NCI-H1105 (cell line): ENCODE results near the gene PLCB4.

ENCODE experiments used
- DNase-seq: peaks from one replicate; lab custom pipeline; 2025; lab: John Stamatoyannopoulos, UW

Gene PLCB4

DNA sequence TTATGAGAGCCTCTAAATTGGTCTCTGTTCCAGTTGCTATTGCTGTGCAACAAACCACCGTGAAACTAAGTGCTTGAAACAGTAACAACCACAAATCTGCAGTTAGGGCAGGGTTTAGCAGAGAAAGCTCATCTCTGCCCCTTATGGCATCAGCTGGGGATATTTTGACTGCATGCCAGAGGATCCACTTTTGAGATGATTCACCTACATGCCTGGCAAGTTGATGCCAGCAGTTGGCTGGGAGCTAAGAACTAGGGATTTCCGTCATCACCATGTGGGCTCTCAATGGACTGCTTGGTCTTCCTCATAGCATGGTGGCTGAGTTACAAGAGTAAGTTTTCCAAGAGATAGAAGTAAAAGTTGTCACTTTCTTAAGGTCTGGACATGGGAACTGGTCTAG is 35.1 kb downstream of the PLCB4 start:
- DNase-seq: no peak

DNA sequence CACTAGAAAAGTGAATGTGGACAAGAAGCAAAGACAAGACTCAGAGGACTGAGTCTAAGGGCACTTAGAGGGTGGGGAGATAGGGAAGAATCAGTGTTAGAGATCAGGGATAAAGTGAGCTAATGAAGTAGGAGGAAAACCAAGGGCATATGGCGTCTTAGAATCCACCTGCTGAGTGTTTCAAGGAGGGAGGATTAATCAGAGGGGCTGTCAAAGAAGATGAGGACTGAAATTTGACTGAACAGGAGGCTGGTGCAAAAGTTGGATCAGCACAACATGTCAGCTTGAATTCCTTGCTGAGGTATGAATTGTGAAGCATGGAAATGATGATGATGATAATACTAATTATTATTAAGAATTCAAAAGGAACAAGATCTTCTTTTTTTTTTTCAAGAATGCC is 39.4 kb downstream of the PLCB4 start:
- no peak for DNase-seq

DNA sequence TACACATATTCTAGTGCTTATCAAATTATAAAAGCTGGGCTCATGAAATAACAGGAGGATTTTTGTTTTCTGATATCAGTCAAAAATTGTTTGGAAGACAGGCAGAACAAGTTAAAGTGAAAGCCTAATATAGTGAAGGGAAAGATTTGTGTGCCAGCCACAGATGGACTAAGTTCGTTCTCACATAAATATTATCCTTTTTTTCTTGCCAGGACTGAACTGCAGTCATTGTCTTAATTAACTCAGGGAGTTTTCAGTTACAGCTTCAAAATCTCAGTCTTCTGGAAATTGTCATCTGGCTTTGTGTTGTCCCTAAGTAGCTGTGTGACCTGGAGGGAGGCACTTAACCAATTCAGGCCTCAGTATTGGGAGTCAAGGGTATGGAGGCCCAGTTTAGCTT is 40.7 kb downstream of the PLCB4 start:
- no peak for DNase-seq

DNA sequence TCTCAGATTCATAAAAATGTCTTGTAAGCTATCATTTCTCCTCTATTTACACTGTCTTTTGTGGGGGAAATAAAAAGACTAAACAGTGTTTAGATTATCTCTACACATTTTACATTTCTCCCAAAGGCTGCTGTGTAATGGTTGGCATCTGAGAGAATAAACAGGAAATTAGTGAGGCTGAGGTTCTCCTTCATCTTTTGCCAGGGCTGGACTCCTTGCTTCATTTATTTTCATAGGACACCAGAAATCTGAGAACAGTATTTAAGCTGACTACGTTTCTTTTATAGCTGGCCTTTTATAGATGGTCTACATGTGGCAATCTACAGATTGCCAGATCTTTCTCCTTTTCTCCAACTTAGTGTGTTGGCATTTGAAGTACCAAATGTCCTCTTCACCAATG is 41.5 kb downstream of the PLCB4 start:
- no peak for DNase-seq

DNA sequence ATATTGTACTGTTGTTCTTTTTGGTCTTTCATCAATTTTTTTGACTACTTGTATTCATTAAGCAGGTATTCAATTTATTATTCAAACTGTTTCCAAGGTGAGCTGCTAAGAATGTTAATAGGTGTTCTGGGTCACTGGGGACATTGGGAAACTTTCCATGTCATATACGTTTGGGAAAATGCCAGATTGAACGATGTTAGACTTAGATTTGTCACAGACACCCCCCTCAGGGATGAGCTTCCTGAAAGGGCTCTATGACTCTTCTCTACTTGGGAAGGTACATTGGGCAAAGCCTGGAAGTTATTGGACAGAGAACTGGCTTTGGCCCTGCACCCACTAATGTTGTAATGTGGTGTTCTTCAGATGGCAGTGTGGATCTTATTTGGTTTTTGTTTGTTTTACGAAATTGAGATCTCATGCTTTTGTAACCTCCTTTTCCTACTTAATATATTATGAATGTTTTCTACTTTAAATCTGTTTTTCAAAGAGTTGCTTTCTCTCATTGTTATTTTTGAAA is 42.1 kb downstream of the PLCB4 start:
- no peak for DNase-seq

DNA sequence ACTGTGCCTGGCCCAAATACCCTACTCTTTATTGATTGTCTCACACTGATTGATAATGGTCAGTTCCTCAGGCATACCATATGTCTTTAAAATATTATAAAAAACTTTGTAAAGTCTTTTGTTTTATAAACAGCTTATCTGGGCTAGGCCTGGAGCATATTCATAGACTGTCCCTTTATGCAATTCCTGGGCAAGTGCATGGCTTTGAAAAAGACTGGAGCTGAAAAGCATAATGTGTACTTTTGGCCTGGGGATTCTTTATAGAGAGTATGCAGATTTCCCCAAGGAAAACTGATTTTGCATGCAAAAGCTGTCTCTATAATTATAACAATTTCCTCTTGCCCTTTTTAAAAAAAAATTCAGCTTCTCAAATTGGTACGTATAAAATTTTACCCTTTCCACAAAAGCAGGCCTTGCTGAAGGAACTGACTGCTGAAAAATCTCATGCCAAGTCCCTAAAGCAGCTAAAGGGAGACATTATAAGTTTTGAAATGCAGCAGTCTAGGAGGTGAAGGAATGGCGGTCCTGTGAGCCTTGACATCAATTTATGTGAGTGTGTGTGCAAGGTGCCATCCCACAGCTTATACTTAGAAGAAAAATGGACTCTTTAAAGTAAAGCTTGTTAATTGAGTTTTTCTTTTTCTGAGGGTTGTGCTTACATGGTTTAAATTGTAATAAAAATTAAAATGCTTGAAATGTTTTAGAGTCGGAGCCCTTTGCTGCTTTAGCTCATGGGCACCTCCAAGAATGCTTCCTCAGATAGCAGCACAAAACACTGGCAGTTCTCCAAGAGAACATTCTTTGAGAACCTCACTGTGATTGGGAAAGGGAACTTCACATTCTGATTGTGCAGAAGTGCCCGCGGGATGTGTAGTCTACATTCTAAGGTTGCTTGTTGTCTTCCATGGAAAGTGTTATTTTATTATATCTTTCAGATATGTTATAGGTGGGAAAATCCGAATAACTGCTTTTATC is 43.9 kb downstream of the PLCB4 start:
- DNase-seq: no peak

DNA sequence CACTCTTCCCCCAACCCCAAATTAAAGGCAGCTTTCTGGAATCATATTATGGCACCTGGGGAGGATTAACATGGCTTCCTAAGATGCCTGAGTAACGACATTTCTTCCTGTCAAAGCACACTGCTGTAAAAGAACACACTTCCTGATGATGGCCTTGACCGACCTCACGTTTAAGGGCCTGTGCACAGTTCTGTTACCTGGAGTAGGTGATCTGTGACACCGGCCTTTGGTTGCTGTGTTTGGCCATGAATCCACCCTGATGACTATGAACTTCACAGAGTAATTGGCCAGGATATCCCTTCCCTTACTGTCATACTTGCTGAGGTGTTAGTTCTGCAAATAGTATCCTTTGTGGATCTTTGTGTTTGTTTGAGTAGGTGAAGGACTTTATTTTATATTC is 45.8 kb downstream of the PLCB4 start:
- DNase-seq: no peak

DNA sequence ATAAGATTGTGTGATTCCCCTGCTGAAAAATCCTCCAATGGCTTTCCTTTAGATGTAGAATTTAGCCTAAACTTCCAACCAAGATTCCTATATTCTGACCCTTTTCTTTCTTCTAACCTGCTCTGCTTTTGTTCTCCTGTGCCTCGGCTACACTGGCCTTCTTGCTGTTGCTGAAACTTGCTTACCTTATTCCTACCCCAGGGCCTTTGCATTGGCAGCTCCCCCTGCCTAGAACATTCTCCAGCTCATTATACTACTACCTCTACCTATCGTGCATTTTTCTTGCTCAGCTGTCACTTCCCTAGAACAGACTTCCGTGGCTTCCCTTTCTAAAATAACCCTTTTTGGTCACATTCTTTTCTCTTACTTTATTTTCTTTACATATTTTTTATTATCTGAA is 48.7 kb downstream of the PLCB4 start:
- DNase-seq: no peak

DNA sequence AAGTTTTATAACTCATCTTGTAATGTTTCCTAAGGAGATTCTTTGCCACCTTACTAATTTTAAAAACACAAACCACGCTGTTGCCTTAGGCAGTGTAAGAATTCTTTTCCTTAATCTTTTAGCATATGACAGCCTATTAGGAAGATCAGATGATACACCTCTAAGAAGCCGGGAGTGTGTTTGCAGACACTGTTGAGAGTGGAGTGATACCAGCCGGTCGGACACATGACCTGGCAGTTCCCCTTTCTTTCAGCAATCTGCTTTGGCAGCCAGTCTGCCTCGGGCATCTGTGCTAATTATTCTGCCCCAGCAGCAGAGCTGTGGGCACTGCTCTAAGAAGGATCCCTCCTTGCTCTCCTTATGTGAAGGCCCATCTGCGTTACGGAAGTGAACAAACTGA is 50.9 kb downstream of the PLCB4 start:
- peak; percentile 62 for DNase-seq

DNA sequence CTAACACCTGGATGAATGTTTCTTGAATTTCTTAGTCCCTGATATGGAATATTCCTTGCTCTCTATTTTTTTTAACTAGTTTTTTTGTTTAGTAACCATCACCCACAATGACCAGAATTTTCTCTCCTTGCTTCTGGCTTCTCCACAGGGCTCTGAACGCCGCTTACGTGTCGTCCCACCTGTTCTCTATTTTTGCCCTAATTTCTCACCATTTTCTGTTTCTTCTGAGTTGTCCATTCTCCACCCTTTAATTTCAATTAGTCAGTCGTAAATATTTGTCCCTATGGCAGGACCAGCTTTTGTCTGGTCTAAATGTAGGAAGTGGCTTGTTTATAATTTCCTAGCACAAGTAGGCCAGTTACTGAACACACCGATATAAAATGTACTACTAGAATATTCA is 52.3 kb downstream of the PLCB4 start:
- DNase-seq: no peak

DNA sequence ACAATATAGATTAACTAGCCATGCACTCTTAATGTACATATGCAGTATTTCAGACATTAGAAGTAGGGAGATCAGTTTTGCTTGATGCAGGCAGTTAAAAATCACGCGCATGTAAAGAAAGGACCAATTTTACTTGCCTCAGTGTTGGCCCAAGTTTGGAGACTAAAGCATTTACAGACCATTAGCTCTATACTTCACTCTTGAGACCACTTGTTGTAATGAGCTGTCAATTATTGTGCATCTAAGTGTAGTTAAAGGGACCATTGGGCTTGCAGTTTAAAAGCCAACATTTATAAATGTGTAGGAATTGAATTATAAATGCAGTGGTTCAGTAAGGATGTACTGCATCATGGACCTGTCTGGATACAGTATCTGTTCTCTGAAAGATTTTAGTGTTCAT is 53.7 kb downstream of the PLCB4 start:
- peak; percentile 42 for DNase-seq

DNA sequence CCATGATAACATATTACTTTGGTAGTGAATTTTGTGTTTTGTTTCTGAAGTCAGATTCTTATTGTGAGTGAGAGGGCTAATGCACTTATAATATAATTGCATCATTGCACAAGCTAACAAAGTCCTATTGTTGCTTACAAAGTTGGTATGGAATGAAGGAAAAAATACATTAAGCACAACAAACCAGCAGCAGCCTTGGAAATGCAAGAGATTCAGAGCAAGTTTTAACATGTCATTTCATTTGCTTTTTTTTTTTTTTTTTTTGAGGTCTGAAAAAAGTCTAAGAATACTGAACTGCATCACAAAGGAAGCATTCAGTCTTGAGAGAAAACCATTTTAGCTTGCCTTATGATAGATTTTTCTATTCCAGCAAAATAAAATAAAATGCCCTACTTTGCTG is 57.6 kb downstream of the PLCB4 start:
- DNase-seq: no peak

DNA sequence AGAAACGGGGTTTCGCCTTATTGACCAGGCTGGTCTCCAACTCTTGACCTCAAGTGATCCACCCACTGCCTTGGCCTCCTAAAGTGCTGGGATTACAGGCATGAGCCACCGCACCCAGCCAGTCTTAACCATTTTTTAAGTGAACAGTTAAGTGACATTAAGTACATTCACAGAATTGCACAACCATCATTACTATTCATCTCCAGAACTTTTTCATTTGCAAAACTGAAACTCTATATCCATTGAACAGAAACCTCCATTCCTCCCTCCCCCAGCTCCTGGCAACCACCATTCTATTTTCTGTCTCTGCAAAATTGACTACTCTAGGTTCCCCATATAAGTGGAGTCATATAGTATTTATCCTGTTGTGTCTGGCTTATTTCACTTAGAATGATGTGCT is 59.7 kb downstream of the PLCB4 start:
- no peak for DNase-seq

DNA sequence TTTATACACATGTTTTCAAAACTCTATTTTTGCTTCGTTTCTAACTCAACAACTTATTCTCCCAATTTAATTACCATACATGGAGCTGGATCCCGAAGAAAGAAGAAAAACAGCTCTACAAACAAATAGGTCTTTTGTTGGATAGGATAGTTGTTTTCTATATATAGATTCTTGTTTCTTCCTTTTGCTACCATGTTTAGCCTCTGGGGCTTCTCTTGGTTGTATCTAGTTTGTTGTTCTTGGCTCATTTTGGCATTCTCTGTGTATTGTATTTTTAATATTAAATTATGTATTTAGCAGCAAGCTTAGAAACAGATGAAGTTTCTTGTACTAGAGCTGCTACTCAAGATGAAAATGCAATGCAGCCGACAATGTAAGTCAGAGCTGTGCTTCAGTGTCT is 60.9 kb downstream of the PLCB4 start:
- no peak for DNase-seq

DNA sequence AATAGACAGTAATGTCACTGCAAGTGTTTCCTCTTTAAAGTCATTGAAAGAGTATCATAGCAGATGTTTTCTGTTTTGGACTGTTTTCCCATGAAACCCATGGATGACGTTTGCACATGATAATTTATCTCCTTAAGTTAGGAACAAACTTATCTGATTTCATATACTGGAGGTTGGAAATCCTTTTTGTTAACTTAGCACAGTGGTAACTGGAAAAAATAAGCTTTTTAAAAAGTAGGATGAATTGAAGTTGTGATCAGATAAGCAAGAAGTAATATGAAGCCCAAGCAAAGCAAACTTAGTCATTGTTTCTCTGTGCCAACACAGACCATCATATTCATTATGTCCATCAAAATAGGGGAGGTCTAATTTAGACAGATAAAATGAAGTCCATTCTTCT is 61.6 kb downstream of the PLCB4 start:
- DNase-seq: no peak

DNA sequence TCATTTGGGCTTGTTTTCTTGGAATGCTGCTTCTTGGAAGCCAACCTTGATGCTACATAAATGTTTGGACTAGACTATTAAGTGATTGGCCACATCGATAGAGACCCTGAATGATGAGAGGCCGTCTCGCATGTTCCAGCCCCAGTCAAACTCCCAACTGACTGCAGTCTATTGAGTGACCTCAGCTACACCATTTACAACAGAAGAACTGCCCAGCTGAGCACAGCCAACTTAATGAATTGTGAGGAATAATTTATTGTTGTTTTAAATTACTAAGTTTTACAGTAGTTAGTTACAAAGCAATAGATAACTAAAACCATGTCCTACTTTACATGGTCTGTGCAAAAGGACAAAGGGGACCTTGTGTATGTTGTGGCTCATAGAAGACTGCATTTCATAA is 63.0 kb downstream of the PLCB4 start:
- DNase-seq: no peak

DNA sequence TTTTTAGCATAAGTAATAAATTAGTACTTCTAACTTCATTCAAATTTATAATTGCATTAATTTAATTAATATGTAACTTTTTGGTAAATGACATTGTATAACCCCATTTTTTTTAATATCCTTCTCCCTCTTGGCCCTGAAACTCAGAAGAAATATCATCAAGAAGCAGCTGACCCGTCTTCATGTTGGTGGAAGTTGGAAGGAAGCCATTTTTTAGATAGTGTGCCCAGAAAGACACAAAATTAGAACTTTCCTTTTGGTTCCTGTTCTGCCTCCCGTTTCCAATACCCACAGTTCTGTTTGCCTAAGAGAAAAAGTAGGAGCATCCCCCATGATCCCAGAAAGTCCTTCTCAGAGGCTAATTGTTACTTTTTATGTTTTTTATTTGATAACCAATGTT is 65.5 kb downstream of the PLCB4 start:
- no peak for DNase-seq

DNA sequence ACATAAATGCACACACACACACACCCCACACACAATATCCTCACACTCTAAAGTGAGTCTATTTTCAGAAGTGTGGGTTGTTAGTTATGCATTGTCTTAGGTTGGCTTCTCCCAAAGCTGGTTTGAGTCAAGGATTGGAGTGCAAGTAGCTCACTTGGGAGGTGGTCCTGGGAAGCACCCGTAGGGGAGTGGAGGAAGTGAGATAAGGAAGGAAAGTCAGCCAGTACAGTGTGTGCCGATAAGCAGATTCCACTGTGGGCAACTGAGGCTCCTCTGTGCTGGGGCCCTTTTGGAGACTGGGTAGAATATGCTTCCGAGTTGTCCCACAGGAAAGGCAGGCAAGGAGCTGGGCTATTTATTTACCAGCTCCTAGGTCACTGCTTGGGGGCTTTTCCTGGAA is 67.2 kb downstream of the PLCB4 start:
- DNase-seq: no peak

DNA sequence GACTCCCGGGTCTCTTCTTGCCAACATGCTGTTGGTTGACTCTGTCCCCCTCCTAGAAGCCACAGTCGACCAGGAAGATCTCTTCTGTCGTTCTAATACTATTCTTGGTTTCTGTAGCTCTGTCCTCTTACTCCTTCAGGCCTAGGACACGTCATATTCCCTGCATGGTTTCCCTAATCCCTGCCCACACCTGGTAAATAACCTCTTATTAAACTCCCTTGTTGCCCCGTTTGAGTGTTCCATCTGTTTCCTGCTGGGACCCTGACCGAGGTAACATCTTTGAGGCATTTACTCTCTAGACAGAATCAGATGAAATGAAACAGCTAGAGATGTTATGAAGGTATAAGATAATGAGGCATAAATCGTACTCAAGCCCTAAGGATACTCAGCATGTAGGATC is 68.1 kb downstream of the PLCB4 start:
- no peak for DNase-seq

DNA sequence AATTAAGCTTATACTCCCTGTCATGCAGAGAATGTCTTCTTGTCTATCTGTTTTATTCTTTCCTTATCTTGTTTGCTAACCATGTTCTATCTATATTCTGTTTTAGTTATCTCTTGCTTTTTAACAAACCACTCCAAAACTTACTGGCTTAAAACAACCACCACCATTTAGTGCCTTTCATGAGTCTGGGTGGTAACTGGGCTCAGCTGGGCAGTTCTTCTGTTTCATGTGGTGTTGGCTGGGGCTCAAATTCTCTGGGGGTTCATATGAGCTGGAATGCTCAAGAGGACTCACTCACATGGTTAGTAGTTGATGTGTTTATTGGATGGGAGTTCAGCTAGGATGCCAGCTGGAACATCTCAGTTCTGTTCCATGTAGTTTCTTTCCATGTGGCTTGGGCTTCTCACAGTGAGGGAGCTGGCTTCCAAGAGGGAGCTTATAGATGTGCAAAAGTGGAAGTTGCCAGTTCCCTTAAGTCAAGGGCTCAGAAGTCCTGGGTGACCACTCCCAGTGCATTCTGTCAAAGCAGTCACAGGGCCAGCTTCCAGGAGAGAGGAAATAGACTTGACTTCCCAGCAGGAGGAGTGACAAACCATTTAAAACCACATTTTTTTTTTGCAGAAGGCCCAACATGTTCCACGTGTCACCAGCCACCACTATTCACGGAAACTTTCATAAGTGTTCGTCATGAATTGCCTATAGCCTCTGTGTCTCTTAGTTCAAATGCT is 70.4 kb downstream of the PLCB4 start:
- DNase-seq: no peak

DNA sequence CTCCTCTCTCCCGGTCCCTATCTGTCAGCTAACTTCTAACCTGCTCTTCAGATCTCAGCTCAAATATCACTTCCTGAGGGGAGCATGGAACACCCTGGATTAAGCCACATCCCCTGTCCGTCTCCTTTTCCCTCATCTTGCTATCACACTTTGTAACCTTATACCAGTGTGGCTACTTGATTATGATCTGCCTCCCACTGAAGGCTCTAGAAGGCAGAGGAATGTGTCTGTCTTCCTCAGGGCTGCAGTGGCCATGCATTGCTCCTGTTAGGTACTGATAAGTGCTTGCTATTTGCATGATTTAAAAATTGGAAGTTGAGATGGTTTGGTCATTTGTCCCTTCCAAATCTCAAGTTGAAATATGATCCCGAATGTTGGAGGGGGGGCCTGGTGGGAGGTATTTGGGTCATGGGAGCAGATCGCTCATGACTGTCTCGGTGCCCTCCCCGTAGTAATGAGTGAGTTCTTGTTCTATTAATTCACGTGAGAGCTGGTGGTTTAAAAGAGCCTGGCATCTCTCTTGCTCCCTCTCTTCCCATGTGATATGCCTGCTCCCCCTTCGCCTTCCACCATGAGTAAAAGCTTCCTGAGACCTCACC is 71.4 kb downstream of the PLCB4 start:
- no peak for DNase-seq

DNA sequence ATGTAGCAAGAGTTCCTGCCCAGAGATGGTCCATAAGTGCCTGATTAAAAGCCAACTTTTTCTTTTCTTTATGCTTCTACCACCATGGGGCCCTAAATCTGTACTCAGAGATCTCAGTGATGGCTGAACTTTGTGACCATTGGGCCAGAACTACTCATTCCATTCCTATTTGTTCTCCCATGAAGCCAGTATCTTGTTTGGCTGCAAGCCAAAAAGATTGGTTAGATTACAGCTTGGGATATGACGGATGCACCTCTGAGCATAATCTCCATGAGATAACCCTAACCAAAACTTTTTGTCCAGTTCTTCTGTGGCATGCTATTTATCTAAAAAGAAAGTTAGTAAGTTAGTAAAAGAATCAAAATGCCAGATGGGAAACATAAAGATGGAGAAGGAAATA is 72.2 kb downstream of the PLCB4 start:
- DNase-seq: no peak

DNA sequence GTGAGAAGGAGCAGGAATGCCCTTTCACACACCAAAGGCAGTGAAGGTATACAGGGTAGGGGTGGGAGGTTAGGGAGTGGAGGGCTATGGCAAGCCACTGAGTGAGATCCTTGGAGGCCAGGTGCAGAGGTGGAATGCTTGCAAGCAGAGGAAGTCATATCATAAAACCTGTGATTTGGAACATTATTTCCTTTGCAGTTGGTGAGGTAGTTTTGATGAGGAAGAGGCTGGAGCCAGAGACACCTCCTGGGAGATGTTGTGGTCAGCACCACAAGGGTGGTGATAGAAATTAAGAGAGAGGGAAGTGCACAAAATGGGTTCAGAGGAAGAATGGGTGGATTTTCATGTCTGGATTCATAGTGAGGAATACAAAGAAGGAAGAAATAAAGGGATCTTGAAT is 73.0 kb downstream of the PLCB4 start:
- no peak for DNase-seq
